ENCODE measurements around the gene LIG3. TPM values are rescaled to one million over a fixed set of nuclear protein-coding genes. Genes with fewer than 3 reads are reported as not detected.

Gene LIG3
- total RNA-seq, 1 donor from 2014 or later = 16.5 TPM

DNA sequence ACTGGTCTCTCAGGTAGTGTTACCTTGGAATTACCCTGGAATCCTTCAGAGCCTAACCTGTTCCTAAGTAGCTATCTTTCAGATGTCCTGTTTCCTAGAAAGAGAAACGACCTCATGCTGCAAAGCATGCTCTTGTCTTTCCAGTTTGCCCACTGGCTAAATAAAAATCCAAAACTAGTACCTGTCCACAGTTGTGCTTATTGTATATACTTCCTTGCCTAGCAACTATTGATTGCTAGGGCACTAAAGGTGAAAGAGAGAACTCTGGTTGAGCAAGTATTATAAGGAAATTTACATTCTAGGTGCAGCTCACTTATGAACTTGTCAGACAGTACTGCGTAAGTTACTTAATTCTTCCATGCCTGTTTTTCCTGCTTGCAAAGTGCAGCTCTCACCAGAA, 38.5 kb downstream of the LIG3 start:
- H3K36me3 ChIP-seq = peaks cover 46% of the 10 kb centered on the region

DNA sequence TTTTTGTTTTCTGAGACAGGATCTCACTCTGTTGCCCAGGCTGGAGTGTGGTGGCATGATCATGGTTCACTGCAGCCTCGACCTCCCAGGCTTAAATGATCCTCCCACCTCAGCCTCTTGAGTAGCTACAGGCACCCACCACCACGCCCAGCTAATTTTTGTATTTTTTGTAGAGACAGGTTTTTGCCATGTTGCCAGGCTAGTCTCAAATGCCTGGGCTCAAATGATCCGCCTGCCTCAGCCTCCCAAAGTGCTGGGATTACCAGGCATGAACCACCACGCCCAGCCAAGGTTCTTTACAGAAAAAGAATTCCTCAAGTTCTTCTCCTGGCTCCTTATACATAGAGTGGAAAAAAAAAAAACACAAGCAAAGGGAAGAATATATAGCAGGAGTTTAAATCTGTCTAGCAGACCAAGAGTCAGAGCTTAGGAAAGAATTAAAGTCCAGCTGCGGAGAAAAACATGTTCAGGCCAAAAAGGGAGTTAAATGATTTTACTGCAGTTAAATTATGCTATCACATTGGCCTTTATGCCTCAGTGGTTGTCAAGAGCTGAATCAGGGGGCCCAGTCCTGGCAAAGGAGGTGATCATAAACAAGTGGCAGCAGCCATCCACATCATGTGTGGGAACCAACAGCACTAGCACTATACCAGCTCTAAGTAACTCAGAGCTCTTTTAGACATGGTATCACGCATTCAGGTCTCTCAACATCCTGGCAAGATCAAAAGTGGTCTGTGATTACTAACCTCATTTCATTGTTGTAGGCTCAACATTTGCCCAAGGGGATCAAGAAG, 39.3 kb downstream of the LIG3 start:
- Histone ChIP-seq H3K4me3 (no peak overlapping the region), H3K4me1 (peaks cover 49% of the 10 kb centered on the region), H3K9me3 (replicated peaks) (no peaks in the 10 kb centered on the region), H3K36me3 (peaks cover 38% of the 10 kb centered on the region), H3K27ac (replicated peaks) (peak overlapping the region; percentile 76), H3K27me3 (ENCODE audit: low read depth) (no peaks in the 10 kb centered on the region)
- DNase-seq = no peak
- intact Hi-C loops (cut with micrococcal nuclease) = no loop called here
- TF ChIP-seq, protein P1, sequence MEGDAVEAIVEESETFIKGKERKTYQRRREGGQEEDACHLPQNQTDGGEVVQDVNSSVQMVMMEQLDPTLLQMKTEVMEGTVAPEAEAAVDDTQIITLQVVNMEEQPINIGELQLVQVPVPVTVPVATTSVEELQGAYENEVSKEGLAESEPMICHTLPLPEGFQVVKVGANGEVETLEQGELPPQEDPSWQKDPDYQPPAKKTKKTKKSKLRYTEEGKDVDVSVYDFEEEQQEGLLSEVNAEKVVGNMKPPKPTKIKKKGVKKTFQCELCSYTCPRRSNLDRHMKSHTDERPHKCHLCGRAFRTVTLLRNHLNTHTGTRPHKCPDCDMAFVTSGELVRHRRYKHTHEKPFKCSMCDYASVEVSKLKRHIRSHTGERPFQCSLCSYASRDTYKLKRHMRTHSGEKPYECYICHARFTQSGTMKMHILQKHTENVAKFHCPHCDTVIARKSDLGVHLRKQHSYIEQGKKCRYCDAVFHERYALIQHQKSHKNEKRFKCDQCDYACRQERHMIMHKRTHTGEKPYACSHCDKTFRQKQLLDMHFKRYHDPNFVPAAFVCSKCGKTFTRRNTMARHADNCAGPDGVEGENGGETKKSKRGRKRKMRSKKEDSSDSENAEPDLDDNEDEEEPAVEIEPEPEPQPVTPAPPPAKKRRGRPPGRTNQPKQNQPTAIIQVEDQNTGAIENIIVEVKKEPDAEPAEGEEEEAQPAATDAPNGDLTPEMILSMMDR (IDR thresholded peaks at IDR 0.05; ENCODE audit: borderline replicate concordance) = no peak

More for the DNA sequence above, 38.5 kb downstream of the LIG3 start:
- intact Hi-C loops (cut with micrococcal nuclease) = no loop called here
- DNase-seq = no peak
- Histone ChIP-seq H3K4me3 (no peak overlapping the region), H3K4me1 (peaks cover 49% of the 10 kb centered on the region), H3K9me3 (replicated peaks) (no peaks in the 10 kb centered on the region), H3K27me3 (ENCODE audit: low read depth) (no peaks in the 10 kb centered on the region), H3K27ac (replicated peaks) (no peak overlapping the region)
- TF ChIP-seq, protein P1 (IDR thresholded peaks at IDR 0.05; ENCODE audit: borderline replicate concordance) = no peak

DNA sequence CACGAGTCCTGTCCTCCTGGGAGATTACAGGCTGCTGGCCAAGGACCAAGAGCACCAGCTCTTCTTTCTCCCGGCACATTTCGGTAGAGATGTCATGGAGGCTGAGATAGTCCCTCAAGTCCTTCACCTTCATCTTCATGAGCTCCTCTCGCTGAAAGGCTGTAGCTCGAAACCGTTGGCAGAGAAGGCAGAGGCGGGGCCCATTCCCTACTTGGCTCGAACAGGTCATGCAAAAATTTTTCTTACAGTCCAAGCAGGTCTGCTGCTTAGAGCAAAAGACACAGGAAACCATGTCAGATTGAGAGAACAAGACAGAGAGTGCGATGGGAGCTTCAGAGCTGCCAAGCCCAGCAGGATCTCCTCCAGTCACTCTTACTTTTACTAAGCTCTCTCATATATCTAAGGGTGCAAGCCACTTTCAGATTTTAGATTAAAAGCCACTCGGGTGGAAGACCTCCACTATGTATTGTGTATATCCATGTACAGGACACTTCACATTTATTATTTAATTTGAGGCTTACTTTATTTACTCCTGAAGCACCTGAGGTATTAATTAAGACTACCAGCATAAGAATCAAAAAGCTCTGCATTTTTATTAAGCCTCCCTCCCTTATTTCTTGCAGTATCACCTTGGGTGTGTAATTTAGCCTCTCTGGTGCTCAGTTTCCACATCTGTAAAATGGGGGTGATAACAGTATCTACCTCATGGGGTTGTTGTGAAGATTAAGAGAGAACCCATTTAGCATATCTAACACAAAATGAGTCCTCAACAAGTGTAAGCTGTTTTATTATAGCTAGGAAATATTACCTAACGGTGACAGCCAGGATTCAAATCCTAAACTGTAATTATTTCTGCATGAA, 41.4 kb downstream of the LIG3 start:
- H3K27me3 ChIP-seq (ENCODE audit: low read depth) = no peaks in the 10 kb centered on the region
- H3K4me1 ChIP-seq = peaks cover 41% of the 10 kb centered on the region
- H3K27ac ChIP-seq (replicated peaks) = peak overlapping the region; percentile 76
- DNase-seq = no peak
- TF ChIP-seq, protein P1 (IDR thresholded peaks at IDR 0.05; ENCODE audit: borderline replicate concordance) = no peak
- no peaks in the 10 kb centered on the region for H3K9me3 ChIP-seq (replicated peaks)
- intact Hi-C loops (cut with micrococcal nuclease) = no loop called here
- H3K4me3 ChIP-seq = no peak overlapping the region
- peaks cover 27% of the 10 kb centered on the region for H3K36me3 ChIP-seq

DNA sequence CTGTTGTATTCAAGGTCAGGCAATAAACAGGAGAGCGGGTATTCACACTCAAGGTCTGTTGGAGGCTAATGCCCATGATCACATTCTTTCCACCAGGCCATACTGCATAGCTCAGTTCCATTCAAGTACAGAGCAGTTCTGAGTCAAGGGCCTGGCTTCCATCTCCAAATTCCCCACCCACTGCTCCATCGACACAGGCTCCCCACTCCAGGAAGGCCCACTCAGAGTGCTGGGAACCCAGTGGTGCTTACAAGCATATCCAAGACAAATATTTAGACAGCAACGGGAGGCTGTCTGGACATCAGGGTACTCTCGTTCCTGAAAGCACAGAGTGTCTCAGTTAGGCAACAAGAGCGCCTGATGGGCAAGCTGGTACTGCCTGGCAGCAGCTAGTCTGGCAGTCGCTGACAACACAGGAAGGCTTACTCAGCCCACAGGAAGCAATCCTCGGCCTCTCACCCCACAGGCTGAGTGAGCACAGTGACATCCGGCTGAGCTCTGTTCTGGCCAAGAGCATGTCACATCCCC, 42.3 kb downstream of the LIG3 start:
- Histone ChIP-seq H3K27ac (replicated peaks) (peak overlapping the region; percentile 76), H3K9me3 (replicated peaks) (no peaks in the 10 kb centered on the region), H3K4me3 (no peak overlapping the region), H3K36me3 (peaks cover 19% of the 10 kb centered on the region), H3K4me1 (peaks cover 39% of the 10 kb centered on the region), H3K27me3 (ENCODE audit: low read depth) (no peaks in the 10 kb centered on the region)
- peak; percentile 68 for DNase-seq
- intact Hi-C loops (cut with micrococcal nuclease) = no loop called here
- TF ChIP-seq, protein P1 (IDR thresholded peaks at IDR 0.05; ENCODE audit: borderline replicate concordance) = peak; percentile 45

DNA sequence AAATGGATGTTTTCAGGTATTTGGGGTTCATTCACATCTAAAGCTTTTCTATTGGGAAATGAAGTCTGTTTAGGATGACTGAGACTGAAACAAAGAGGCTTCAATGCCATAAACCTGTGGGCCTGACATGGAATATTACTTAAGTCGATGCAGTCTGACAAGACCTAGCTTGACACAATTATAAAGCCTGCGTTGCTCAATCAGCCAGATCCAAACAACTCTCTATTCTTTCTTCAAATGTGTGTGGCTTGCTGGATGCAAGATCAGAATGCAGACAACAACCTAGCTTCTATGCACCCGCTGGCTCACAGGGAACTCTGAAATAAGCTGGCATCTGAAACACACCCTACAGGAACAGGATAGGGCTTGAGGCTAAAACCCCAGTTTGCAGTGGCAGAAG, 43.2 kb downstream of the LIG3 start:
- Histone ChIP-seq H3K27me3 (ENCODE audit: low read depth) (no peaks in the 10 kb centered on the region), H3K4me1 (peaks cover 39% of the 10 kb centered on the region), H3K9me3 (replicated peaks) (no peaks in the 10 kb centered on the region), H3K27ac (replicated peaks) (peak overlapping the region; percentile 76), H3K36me3 (peaks cover 19% of the 10 kb centered on the region), H3K4me3 (no peak overlapping the region)
- DNase-seq = no peak
- intact Hi-C loops (cut with micrococcal nuclease) = no loop called here
- TF ChIP-seq, protein P1 (IDR thresholded peaks at IDR 0.05; ENCODE audit: borderline replicate concordance) = no peak

Measured in left ventricle myocardium inferior (tissue), 1 donor.